ENCODE results near the gene GUCY2D.

GUCY2D gene

DNA sequence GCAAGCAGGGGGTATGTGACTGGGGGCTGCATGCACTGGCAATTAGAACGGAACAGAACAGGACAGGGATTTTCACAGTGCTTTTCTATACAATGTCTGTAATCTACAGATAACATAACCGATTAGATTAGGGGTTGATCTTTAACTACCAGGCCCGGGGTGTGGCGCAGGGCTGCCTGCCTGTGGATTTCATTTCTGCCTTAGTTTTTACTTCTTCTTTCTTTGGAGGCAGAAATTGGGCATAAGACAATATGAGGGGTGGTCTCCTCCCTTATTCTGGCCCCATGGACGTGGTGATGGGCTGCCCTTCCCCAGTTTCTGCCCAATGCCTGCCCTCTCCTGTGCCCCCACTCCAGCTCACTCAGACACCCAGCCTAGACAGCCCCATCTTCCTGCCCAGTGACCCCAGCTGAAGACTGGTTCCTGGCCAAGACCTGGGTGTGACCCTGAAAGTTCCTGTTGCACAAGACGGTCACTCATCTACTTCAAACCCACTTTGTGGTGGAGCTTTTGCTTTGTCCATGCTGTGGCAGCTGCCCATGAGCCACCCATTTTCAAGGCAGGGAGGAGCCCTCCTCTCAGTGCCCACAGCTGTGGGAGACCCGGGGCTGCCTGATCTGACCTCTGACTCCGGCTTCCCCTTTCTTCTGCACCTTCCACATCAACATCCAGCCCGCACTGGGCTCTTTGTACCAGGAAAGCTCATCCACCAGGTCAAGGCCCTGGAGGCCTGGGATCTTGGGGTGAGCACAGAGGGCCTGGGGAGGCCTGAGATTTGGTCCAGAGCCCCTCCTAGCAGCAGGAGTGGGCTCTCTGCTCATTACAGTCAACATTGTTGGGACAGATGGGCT is 66.5 kb downstream of the GUCY2D start:
- peak; percentile 96 for DNase-seq

DNA sequence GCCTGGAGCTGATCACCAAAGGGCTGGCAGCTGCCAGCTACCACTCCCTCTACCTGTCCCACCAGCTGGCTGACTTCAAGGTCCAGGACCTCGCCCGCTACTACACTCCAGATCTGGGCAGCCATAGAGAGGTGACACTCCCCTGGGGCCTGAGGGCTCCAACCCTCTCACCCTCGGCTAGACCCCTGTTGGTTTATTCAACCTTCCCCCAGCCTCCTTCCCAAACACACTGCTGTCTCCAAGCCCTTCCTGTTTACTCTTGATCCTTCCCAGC is 67.1 kb downstream of the GUCY2D start:
- no peak for DNase-seq
